GM18498 (cell line): ENCODE data around the gene JAZF1.
A peak's percentile ranks its signal among the peaks of the same experiment; 100 is the strongest.

Experiments
- ATAC-seq: cut with Tn5 transposase; IDR thresholded peaks from one replicate; pipeline ENCODE4 v1.9.1; 2021; ENCODE audit warnings: mild to moderate bottlenecking, moderate library complexity; ENCODE audit not compliant: unreplicated experiment

The JAZF1 gene

GRCh38 chr7:28168393-28169158 is 12.0 kb downstream of the JAZF1 start:
- no peak for ATAC-seq

GRCh38 chr7:28166982-28167715 is 13.4 kb downstream of the JAZF1 start:
- ATAC-seq: no peak

GRCh38 chr7:28165961-28166955 is 14.3 kb downstream of the JAZF1 start:
- ATAC-seq: no peak

- ATAC-seq: no peak
Observed at GRCh38 chr7:28165261-28165660, 15.3 kb downstream of the JAZF1 start.

GRCh38 chr7:28163949-28164348 is 16.6 kb downstream of the JAZF1 start:
- no peak for ATAC-seq

GRCh38 chr7:28161331-28161730 is 19.3 kb downstream of the JAZF1 start:
- no peak for ATAC-seq

GRCh38 chr7:28160551-28160991 is 20.0 kb downstream of the JAZF1 start:
- no peak for ATAC-seq

- no peak for ATAC-seq
Observed at GRCh38 chr7:28157831-28158416, 22.7 kb downstream of the JAZF1 start.

- ATAC-seq: no peak
Observed at GRCh38 chr7:28157076-28157745, 23.4 kb downstream of the JAZF1 start.

- no peak for ATAC-seq
Observed at GRCh38 chr7:28156401-28156800, 24.2 kb downstream of the JAZF1 start.

- no peak for ATAC-seq
Observed at GRCh38 chr7:28155964-28156363, 24.6 kb downstream of the JAZF1 start.

GRCh38 chr7:28155019-28155660 is 25.5 kb downstream of the JAZF1 start:
- ATAC-seq: peak; percentile 78

- ATAC-seq: no peak
Observed at GRCh38 chr7:28152594-28152993, 28.0 kb downstream of the JAZF1 start.

- no peak for ATAC-seq
Observed at GRCh38 chr7:28151965-28152364, 28.6 kb downstream of the JAZF1 start.

- no peak for ATAC-seq
Observed at GRCh38 chr7:28149291-28150101, 31.1 kb downstream of the JAZF1 start.

- no peak for ATAC-seq
Observed at GRCh38 chr7:28145931-28146330, 34.7 kb downstream of the JAZF1 start.

- no peak for ATAC-seq
Observed at GRCh38 chr7:28145090-28145626, 35.4 kb downstream of the JAZF1 start.

- ATAC-seq: no peak
Observed at GRCh38 chr7:28144266-28144665, 36.3 kb downstream of the JAZF1 start.

- ATAC-seq: no peak
Observed at GRCh38 chr7:28142650-28143049, 37.9 kb downstream of the JAZF1 start.
